ENCODE measurements around the gene TCF7L1. TPM values are rescaled to one million over a fixed set of nuclear protein-coding genes. Genes with fewer than 3 reads are reported as not detected.

The TCF7L1 gene
- total RNA-seq, 4 donors from 2014 or later: 0.55 to 3.0 (median 1.8) TPM

DNA sequence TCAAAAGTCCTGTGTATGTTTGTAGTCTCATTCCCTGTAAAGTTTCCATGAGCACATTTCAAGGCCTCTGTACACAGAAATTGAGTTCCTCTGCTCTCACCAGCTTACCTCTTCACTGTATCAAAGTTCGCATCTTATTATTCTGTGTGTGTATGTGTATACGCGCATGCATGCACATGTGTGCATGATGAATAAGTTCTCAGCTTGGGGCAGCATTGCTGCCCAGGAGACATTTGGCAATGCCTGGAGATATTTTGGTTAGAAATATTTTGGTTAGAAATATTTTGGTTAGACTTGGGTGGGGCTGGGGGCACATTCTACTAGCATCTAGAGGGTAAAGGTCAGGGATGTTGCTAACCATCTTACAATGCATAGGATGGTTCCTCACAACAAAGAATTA is 23.4 kb downstream of the TCF7L1 start:
- TF ChIP-seq, protein P1, sequence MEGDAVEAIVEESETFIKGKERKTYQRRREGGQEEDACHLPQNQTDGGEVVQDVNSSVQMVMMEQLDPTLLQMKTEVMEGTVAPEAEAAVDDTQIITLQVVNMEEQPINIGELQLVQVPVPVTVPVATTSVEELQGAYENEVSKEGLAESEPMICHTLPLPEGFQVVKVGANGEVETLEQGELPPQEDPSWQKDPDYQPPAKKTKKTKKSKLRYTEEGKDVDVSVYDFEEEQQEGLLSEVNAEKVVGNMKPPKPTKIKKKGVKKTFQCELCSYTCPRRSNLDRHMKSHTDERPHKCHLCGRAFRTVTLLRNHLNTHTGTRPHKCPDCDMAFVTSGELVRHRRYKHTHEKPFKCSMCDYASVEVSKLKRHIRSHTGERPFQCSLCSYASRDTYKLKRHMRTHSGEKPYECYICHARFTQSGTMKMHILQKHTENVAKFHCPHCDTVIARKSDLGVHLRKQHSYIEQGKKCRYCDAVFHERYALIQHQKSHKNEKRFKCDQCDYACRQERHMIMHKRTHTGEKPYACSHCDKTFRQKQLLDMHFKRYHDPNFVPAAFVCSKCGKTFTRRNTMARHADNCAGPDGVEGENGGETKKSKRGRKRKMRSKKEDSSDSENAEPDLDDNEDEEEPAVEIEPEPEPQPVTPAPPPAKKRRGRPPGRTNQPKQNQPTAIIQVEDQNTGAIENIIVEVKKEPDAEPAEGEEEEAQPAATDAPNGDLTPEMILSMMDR (IDR thresholded peaks at IDR 0.05): no peak
- TF ChIP-seq POLR2A (IDR thresholded peaks at IDR 0.05): no peak
- no peak for TF ChIP-seq EP300 (IDR thresholded peaks at IDR 0.05)
- no peak for TF ChIP-seq POLR2AphosphoS5 (IDR thresholded peaks at IDR 0.05)
- Histone ChIP-seq H3K4me1 (peaks cover 41% of the 10 kb centered on the region), H3K27me3 (no peaks in the 10 kb centered on the region), H3K36me3 (no peaks in the 10 kb centered on the region), H3K9me3 (no peaks in the 10 kb centered on the region), H3K27ac (no peak overlapping the region), H3K4me3 (no peak overlapping the region)
- no peak for DNase-seq (ENCODE audit: low spot score in 2 of 2)
- WGBS: 98% methylated on average over 3 of the region's 3 CpGs

DNA sequence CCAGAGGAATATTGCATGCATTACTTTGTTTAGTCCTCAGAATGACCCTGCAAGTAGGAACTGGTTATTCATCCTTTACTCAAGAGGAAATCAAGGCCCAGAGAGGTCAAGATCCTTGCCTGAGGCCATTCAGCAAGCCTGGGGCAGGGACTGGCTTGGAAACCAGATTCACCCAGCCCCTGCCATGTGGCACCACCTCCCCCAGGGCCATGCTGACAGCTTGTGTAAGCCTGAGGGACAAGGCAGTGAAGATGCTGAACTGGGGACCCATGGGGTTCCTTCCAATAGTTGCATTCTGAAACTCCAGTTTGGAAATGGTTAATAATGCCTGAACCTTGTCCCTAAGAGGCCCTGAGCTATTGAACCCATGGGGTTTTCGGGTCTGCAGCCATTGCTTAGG is 24.2 kb downstream of the TCF7L1 start:
- 100% methylated on average over 1 of the region's 1 CpG for WGBS
- Histone ChIP-seq H3K27ac (no peak overlapping the region), H3K27me3 (no peaks in the 10 kb centered on the region), H3K9me3 (no peaks in the 10 kb centered on the region), H3K4me1 (peaks cover 48% of the 10 kb centered on the region), H3K36me3 (no peaks in the 10 kb centered on the region), H3K4me3 (no peak overlapping the region)
- no peak for DNase-seq (ENCODE audit: low spot score in 2 of 2)
- TF ChIP-seq EP300 (IDR thresholded peaks at IDR 0.05) (no peak), POLR2AphosphoS5 (IDR thresholded peaks at IDR 0.05) (no peak), POLR2A (IDR thresholded peaks at IDR 0.05) (no peak)
- TF ChIP-seq, protein P1 (IDR thresholded peaks at IDR 0.05): no peak

DNA sequence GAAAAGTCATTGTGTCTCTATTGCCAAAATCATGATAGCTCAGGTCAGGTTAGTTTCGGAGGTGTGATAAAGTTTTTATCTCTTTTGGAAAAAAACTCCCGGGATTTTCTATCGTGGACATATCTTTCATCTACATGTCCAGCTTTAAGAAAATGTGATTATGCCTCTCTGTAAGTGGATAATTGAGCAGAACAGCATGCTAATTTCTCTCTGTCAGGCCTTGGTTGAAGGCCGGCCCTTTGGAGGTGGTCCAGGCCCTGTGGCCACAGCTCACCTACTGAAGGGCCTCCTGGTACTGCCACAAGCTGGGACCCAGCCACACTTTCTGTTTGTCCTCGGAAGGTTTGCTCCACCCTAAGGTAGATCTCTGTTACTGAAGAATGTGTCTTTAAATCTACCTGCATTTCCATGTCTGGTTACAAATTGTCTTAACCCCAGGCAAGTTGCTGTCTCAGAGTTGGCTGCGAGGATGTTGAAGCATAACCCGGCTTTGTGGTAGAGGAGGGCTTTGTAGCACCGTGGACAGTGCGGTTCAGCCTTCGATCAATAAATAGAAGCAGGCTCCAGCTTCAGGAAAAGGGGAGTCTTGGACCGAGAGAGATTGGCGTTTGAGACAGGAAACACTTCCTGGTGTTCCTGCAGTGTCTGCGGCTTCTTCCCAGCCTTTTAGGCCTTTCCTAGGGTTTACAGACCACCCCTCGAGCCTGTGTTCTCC is 25.5 kb downstream of the TCF7L1 start:
- WGBS: 70% methylated on average over 13 of the region's 14 CpGs
- TF ChIP-seq POLR2AphosphoS5 (IDR thresholded peaks at IDR 0.05): no peak
- TF ChIP-seq POLR2A (IDR thresholded peaks at IDR 0.05): no peak
- TF ChIP-seq, protein P1 (IDR thresholded peaks at IDR 0.05): no peak
- no peak for TF ChIP-seq EP300 (IDR thresholded peaks at IDR 0.05)
- no peak overlapping the region for H3K4me3 ChIP-seq
- H3K27ac ChIP-seq: no peak overlapping the region
- H3K4me1 ChIP-seq: peaks cover 61% of the 10 kb centered on the region
- H3K36me3 ChIP-seq: no peaks in the 10 kb centered on the region
- DNase-seq (ENCODE audit: low spot score in 2 of 2): no peak
- no peaks in the 10 kb centered on the region for H3K9me3 ChIP-seq
- H3K27me3 ChIP-seq: no peaks in the 10 kb centered on the region

DNA sequence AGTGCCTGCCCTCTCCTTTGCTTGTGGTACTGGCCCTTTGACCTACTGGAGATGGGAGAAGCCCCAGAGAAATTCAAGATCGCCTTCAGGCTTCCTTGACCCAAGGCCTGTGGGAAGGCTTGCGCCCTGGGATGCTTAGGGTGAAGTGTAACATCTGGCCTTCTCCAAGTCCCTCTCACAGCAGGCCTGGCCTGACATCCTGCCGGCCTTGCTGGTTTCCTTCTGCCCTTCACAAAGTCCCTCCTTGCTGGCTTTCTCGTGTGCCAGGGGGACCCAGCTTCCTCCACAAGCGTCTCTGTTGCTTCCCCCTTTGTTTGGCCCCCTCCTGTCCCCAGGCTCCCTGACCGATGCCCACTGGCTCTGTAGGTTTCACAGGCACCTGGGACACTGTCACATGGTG is 26.4 kb downstream of the TCF7L1 start:
- WGBS: 84% methylated on average over 5 of the region's 6 CpGs
- no peaks in the 10 kb centered on the region for H3K27me3 ChIP-seq
- no peaks in the 10 kb centered on the region for H3K9me3 ChIP-seq
- no peaks in the 10 kb centered on the region for H3K36me3 ChIP-seq
- DNase-seq (ENCODE audit: low spot score in 2 of 2): no peak
- TF ChIP-seq EP300 (IDR thresholded peaks at IDR 0.05): no peak
- TF ChIP-seq POLR2A (IDR thresholded peaks at IDR 0.05): no peak
- TF ChIP-seq, protein P1 (IDR thresholded peaks at IDR 0.05): no peak
- TF ChIP-seq POLR2AphosphoS5 (IDR thresholded peaks at IDR 0.05): no peak
- H3K4me3 ChIP-seq: no peak overlapping the region
- H3K4me1 ChIP-seq: peaks cover 63% of the 10 kb centered on the region
- H3K27ac ChIP-seq: no peak overlapping the region

DNA sequence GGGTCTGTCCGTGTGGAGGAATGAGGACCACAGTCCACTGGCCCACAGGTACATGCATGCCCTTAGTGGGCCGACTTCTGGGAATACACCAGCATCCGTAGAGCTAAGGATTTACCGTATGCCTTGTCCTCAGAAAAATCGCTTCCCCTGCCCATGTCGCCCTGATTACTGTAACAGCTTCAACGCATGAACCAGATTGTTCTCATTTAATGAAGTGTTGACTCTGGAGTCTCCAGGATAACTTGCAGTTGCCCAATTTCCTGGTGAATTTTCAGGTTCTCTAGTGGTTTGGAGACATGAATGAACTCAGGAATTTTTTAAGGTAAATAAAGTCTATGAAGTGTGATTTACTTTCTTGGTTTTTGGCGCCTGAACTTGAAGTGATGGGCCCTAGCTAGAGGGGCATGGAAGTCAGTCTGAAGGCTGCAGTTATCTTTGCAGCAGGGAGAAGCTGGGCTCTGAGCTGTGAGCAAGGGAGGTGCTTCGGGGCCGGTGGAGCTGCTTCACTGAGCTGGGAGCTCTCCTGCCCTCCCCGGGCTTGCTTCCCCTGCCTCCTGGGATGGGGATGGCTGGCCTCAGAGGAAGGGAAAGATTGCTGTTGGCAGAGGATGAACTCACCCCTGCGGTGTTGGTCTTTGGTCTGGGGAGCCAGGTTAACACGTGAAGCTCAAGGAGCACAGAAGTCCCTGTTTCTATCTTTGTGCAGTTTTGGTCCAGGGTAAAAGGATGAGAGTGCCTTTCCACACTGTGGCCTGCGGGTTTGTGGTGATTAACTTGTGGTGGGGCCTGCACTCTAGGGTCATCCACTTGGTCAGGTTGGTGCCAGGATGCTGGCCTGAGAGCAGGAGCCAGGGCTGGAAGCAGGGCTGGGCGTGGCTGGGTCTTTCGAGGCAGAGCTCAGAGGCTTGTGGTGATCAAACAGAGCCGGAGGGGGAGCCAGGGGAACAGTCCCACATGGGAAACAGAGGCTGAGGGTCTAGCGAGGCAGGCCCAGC is 28.1 kb downstream of the TCF7L1 start:
- Histone ChIP-seq H3K9me3 (no peaks in the 10 kb centered on the region), H3K4me3 (no peak overlapping the region), H3K4me1 (peaks cover 56% of the 10 kb centered on the region), H3K36me3 (no peaks in the 10 kb centered on the region), H3K27ac (no peak overlapping the region), H3K27me3 (no peaks in the 10 kb centered on the region)
- DNase-seq (ENCODE audit: low spot score in 2 of 2): no peak
- 70% methylated on average over 16 of the region's 18 CpGs for WGBS
- TF ChIP-seq EP300 (IDR thresholded peaks at IDR 0.05): no peak

Data from suprapubic skin (tissue), 4 donors.